H9 (cell line): Measurements from ENCODE around the gene SDK1. TPM values are rescaled to one million over a fixed set of nuclear protein-coding genes. Genes with fewer than 3 reads are reported as not detected.

Experiments used
- DNase-seq: peaks from one replicate; pipeline ENCODE4 v3.0.0-alpha.2; 2017
- H2AFZ ChIP-seq: one replicate; pipeline ENCODE4 v1.6.1; 2013; ENCODE audit warnings: mild to moderate bottlenecking, low read length, control low read depth, moderate library complexity
- H2AK5ac ChIP-seq: 2 replicates; pipeline ENCODE4 v1.6.1; 2013; ENCODE audit warnings: low read length, control low read depth, mixed read lengths; ENCODE audit not compliant: insufficient read length
- H2BK120ac ChIP-seq: one replicate; pipeline ENCODE4 v1.6.1; 2013; ENCODE audit warnings: low read depth, mild to moderate bottlenecking, low read length, control low read depth, inconsistent platforms; ENCODE audit not compliant: poor library complexity, severe bottlenecking
- H2BK12ac ChIP-seq: 2 replicates; pipeline ENCODE4 v1.6.1; 2013; ENCODE audit warnings: low read length, control low read depth, mixed read lengths, low read depth; ENCODE audit not compliant: insufficient read length
- H2BK15ac ChIP-seq: 2 replicates; pipeline ENCODE4 v1.6.1; 2013; ENCODE audit warnings: low read depth, low read length, control low read depth
- H2BK20ac ChIP-seq: one replicate; pipeline ENCODE4 v1.6.1; 2013; ENCODE audit warnings: low read depth, mild to moderate bottlenecking, low read length, control low read depth, inconsistent platforms; ENCODE audit not compliant: poor library complexity, severe bottlenecking
- H2BK5ac ChIP-seq: 2 replicates; pipeline ENCODE4 v1.6.1; 2013; ENCODE audit warnings: low read length, control low read depth, mixed read lengths; ENCODE audit not compliant: insufficient read length
- H3K14ac ChIP-seq: 2 replicates; pipeline ENCODE4 v1.6.1; 2013; ENCODE audit warnings: low read length, control low read depth; ENCODE audit not compliant: insufficient read depth
- H3K18ac ChIP-seq: 2 replicates; pipeline ENCODE4 v1.6.1; 2013; ENCODE audit warnings: low read depth, mild to moderate bottlenecking, mixed read lengths, low read length, control low read depth; ENCODE audit not compliant: insufficient read length
- H3K23ac ChIP-seq: 2 replicates; pipeline ENCODE4 v1.6.1; 2013; ENCODE audit warnings: low read length, control low read depth, mixed read lengths, low read depth; ENCODE audit not compliant: insufficient read length
- H3K23me2 ChIP-seq: 2 replicates; pipeline ENCODE4 v1.6.1; 2013; ENCODE audit warnings: low read depth, mild to moderate bottlenecking, mixed read lengths, low read length, control low read depth; ENCODE audit not compliant: insufficient read length, poor library complexity, severe bottlenecking
- H3K27ac ChIP-seq: 2 replicates; pipeline ENCODE4 v1.5.1; 2013; ENCODE audit warnings: low read length, control low read depth, mixed read lengths, low read depth; ENCODE audit not compliant: insufficient read length
- H3K27me3 ChIP-seq: 2 replicates; pipeline ENCODE4 v1.6.1; 2013; ENCODE audit warnings: low read length, control low read depth, inconsistent platforms; ENCODE audit not compliant: insufficient read depth
- H3K4ac ChIP-seq: 2 replicates; pipeline ENCODE4 v1.6.1; 2013; ENCODE audit warnings: low read depth, mild to moderate bottlenecking, control low read depth, inconsistent platforms, low read length, moderate library complexity
- H3K4me1 ChIP-seq: 2 replicates; pipeline ENCODE4 v1.6.1; 2013; ENCODE audit warnings: low read length, control low read depth, inconsistent platforms; ENCODE audit not compliant: insufficient read depth
- H3K4me2 ChIP-seq: 2 replicates; pipeline ENCODE4 v1.6.1; 2013; ENCODE audit warnings: low read length, control low read depth, mixed read lengths; ENCODE audit not compliant: insufficient read length, insufficient read depth
- H3K56ac ChIP-seq: 2 replicates; pipeline ENCODE4 v1.6.1; 2013; ENCODE audit warnings: low read depth, mild to moderate bottlenecking, mixed read lengths, low read length, control low read depth; ENCODE audit not compliant: insufficient read length
- H3K79me1 ChIP-seq: 2 replicates; pipeline ENCODE4 v1.6.1; 2013; ENCODE audit warnings: low read depth, mild to moderate bottlenecking, moderate library complexity, low read length, control low read depth, inconsistent platforms; ENCODE audit not compliant: insufficient read depth, poor library complexity, severe bottlenecking
- H3K79me2 ChIP-seq: 2 replicates; pipeline ENCODE4 v1.6.1; 2013; ENCODE audit warnings: low read length, control low read depth, inconsistent platforms; ENCODE audit not compliant: insufficient read depth
- H3K9ac ChIP-seq: 2 replicates; pipeline ENCODE4 v1.6.1; 2013; ENCODE audit warnings: low read length, control low read depth, mixed read lengths; ENCODE audit not compliant: insufficient read length; ENCODE audit errors: extremely low read depth
- H3K9me3 ChIP-seq: one replicate; pipeline ENCODE4 v1.6.1; 2013; ENCODE audit warnings: low read depth, low read length, inconsistent platforms; ENCODE audit not compliant: control insufficient read depth
- H3T11ph ChIP-seq: one replicate; pipeline ENCODE4 v1.6.1; 2013; ENCODE audit warnings: mild to moderate bottlenecking, low read length, control low read depth, inconsistent platforms
- H4K20me1 ChIP-seq: one replicate; pipeline ENCODE4 v1.6.1; 2013; ENCODE audit not compliant: control insufficient read depth, insufficient read length, insufficient read depth
- H4K5ac ChIP-seq: 2 replicates; pipeline ENCODE4 v1.6.1; 2013; ENCODE audit warnings: low read depth, mild to moderate bottlenecking, mixed read lengths, low read length, control low read depth; ENCODE audit not compliant: insufficient read length
- H4K8ac ChIP-seq: replicated peaks from 2 replicates; pipeline ENCODE4 v1.6.1; 2013; ENCODE audit warnings: low read length, control low read depth, mixed read lengths, low read depth; ENCODE audit not compliant: insufficient read length
- H4K91ac ChIP-seq: 2 replicates; pipeline ENCODE4 v1.6.1; 2013; ENCODE audit warnings: low read depth, mild to moderate bottlenecking, moderate library complexity, mixed read lengths, low read length, control low read depth; ENCODE audit not compliant: insufficient read length
- H3K27ac Mint-ChIP-seq, 3 experiments: 2 replicates in 2 of 3; 3 replicates in 1 of 3; pipeline ENCODE4 v1.8.0; 2020 to 2021; ENCODE audit warnings: mixed read lengths in 3 of 3, mild to moderate bottlenecking in 1 of 3, moderate library complexity in 1 of 3
- H3K27me3 Mint-ChIP-seq: 2 replicates; pipeline ENCODE4 v1.8.0; 2021; ENCODE audit warnings: low read depth, mild to moderate bottlenecking, moderate library complexity, mixed read lengths
- H3K36me3 Mint-ChIP-seq, 3 experiments: 2 replicates in 2 of 3; 3 replicates in 1 of 3; pipeline ENCODE4 v1.8.0; 2020 to 2021; ENCODE audit warnings: low read depth in 3 of 3, mixed read lengths in 3 of 3; ENCODE audit not compliant: insufficient read depth in 1 of 3
- H3K4me1 Mint-ChIP-seq, 2 experiments: 2 replicates each; pipeline ENCODE4 v1.8.0; 2020; ENCODE audit warnings: mixed read lengths in 2 of 2
- H3K4me3 Mint-ChIP-seq, 2 experiments: 2 replicates in 1 of 2; 3 replicates in 1 of 2; pipeline ENCODE4 v1.8.0; 2020 to 2021; ENCODE audit warnings: mild to moderate bottlenecking in 2 of 2, mixed read lengths in 2 of 2, moderate library complexity in 1 of 2
- H3K9me3 Mint-ChIP-seq, 2 experiments: 2 replicates in 1 of 2; 3 replicates in 1 of 2; pipeline ENCODE4 v1.8.0; 2020; ENCODE audit warnings: mild to moderate bottlenecking in 2 of 2, mixed read lengths in 2 of 2, moderate library complexity in 1 of 2
- WGBS: extraction: QIAGEN DNeasy Blood & Tissue Kit; methylation state at CpG from one replicate; pipeline ENCODE4 v1.1.7; 2013; ENCODE audit warnings: missing lambda C conversion rate, low lambda C conversion rate, mixed read lengths; ENCODE audit not compliant: insufficient read length; ENCODE audit errors: extremely low coverage; 5-methylcytosine and 5-hydroxymethylcytosine counted together
- total RNA-seq: library from RNA; stranded (reverse); gene quantifications from 2 replicates; pipeline ENCODE4 v1.2.1, GENCODE V29; 2021
- TF ChIP-seq, protein P1 (sequence below): fragments of 200-600 bp; sonication (generic); conservative IDR thresholded peaks from 3 replicates; pipeline ENCODE4 v1.8.0; 2021; ENCODE audit warnings: antibody characterized with exemption, mild to moderate bottlenecking

SDK1 gene
- total RNA-seq, 1 experiment from 2014 or later, result 8.7 TPM

DNA sequence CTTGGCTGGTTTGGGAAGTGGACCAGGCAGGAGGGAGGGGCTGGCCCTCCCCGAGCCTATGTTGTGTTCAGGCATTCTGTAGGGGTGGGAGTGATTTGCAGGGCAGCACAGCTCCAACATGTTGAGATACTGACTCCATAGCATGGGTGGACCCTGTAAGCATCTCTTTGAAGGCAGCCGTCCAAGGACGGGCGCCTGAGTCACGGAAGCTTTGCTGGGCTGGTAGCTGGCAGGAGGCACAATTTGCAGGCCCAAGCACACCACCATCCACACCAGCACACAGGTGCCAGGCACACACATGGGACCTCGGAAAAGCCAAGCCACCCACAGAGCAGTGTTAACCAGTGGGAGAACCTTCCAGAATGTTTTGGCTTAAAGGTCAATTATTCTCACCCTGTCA, 875.9 kb downstream of the SDK1 start:
- Histone ChIP-seq H3K14ac (no peak overlapping the region), H3K4me2 (no peak overlapping the region), H4K91ac (no peak overlapping the region), H2AFZ (no peak overlapping the region), H3K4ac (no peak overlapping the region), H2BK20ac (no peak overlapping the region), H3K9me3 (no peaks in the 10 kb centered on the region), H3K23me2 (no peaks in the 10 kb centered on the region), H3K9ac (no peak overlapping the region), H3K23ac (no peak overlapping the region), H4K8ac (no peak overlapping the region), H4K20me1 (no peaks in the 10 kb centered on the region), H2BK5ac (no peak overlapping the region), H2BK12ac (no peak overlapping the region), H2AK5ac (no peak overlapping the region), H3T11ph (no peak overlapping the region), H2BK120ac (no peak overlapping the region), H2BK15ac (no peak overlapping the region), H3K18ac (no peak overlapping the region), H3K79me2 (no peaks in the 10 kb centered on the region), H4K5ac (no peak overlapping the region), H3K27me3 (no peaks in the 10 kb centered on the region), H3K27ac (no peak overlapping the region), H3K56ac (no peak overlapping the region), H3K79me1 (no peaks in the 10 kb centered on the region), H3K4me1 (no peaks in the 10 kb centered on the region)
- no peak for DNase-seq
- H3K9me3 Mint-ChIP-seq, result peaks cover 10 to 18% of the 10 kb centered on the region in 2 experiments; a peak in 4 of 5 replicates
- H3K4me1 Mint-ChIP-seq, result peaks cover 5 to 8% of the 10 kb centered on the region in 2 experiments; a peak in 2 of 4 replicates
- no peak overlapping the region for H3K27ac Mint-ChIP-seq
- H3K4me3 Mint-ChIP-seq, result no peak overlapping the region
- WGBS, result no CpG with 5 or more reads among the region's 6 CpGs
- no peaks in the 10 kb centered on the region; the same call in 1 of the 2 replicates for H3K27me3 Mint-ChIP-seq
- H3K36me3 Mint-ChIP-seq, result peaks cover 5 to 17% (median 8%) of the 10 kb centered on the region in 3 experiments; a peak in 6 of 7 replicates
- TF ChIP-seq, protein P1, sequence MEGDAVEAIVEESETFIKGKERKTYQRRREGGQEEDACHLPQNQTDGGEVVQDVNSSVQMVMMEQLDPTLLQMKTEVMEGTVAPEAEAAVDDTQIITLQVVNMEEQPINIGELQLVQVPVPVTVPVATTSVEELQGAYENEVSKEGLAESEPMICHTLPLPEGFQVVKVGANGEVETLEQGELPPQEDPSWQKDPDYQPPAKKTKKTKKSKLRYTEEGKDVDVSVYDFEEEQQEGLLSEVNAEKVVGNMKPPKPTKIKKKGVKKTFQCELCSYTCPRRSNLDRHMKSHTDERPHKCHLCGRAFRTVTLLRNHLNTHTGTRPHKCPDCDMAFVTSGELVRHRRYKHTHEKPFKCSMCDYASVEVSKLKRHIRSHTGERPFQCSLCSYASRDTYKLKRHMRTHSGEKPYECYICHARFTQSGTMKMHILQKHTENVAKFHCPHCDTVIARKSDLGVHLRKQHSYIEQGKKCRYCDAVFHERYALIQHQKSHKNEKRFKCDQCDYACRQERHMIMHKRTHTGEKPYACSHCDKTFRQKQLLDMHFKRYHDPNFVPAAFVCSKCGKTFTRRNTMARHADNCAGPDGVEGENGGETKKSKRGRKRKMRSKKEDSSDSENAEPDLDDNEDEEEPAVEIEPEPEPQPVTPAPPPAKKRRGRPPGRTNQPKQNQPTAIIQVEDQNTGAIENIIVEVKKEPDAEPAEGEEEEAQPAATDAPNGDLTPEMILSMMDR, result no peak
